ENCODE data around the gene RPL38.
"Not testable (repeated sequence)": the region's sequence is repeated elsewhere in the genome, so short reads cannot be mapped to it uniquely, and the experiment has no call there.

RPL38 gene

DNA sequence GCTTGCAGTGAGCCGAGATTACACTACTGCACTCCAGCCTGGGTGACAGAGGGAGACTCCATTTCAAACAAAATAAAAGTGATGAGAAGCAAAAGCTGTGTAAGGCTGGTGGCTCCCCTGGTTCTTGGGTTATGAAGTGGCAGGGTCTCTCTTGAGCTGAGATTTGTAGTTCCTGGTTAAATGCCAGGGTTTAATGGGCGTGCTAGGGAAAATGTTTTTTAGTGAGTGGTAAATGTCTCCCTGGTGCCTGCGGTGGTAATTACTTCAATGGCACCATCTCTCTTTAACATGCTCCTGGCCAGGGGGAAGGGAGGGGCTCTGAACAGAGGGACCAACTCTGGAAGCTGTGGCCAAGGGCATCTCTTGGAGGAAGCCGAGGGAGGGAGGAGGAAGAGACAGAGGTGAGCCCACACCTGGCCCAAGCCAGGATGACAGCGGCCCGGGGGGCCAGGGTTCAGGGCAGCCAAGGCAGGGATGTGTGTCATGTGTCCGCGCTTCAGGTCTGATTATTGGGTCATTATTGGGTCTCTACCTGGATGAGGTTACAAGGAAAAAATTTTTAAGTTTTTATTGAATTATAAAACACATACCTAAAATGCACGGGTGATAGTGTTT is 17.8 kb upstream of the RPL38 start:
- 89% methylated on average over 8 of the region's 9 CpGs for WGBS

GRCh38 chr17:74186498-74186897 is 17.0 kb upstream of the RPL38 start:
- WGBS, result 95% methylated on average over 20 of the region's 20 CpGs

More for the DNA sequence above, 17.8 kb upstream of the RPL38 start:
- H3K27ac ChIP-seq (ENCODE audit: low read depth, low read length), result no peak overlapping the region
- H3K9ac ChIP-seq (ENCODE audit: low read depth, low read length), result no peak overlapping the region
- no peaks in the 10 kb centered on the region for H3K27me3 ChIP-seq (ENCODE audit: insufficient read depth, low read length)
- no peak overlapping the region for H3K4me3 ChIP-seq (ENCODE audit: low read length)
- H3K9me3 ChIP-seq (ENCODE audit: insufficient read depth, low read depth, low read length), result no peaks in the 10 kb centered on the region
- H3K4me1 ChIP-seq (ENCODE audit: insufficient read depth, low read length), result no peaks in the 10 kb centered on the region
- H3K36me3 ChIP-seq (ENCODE audit: insufficient read depth, low read length), result no peaks in the 10 kb centered on the region

GRCh38 chr17:74187761-74188160 is 15.7 kb upstream of the RPL38 start:
- Histone ChIP-seq H3K36me3 (ENCODE audit: insufficient read depth, low read length) (no peaks in the 10 kb centered on the region), H3K9me3 (ENCODE audit: insufficient read depth, low read depth, low read length) (no peaks in the 10 kb centered on the region), H3K4me1 (ENCODE audit: insufficient read depth, low read length) (no peaks in the 10 kb centered on the region), H3K27ac (ENCODE audit: low read depth, low read length) (no peak overlapping the region), H3K4me3 (ENCODE audit: low read length) (no peak overlapping the region), H3K27me3 (ENCODE audit: insufficient read depth, low read length) (no peaks in the 10 kb centered on the region), H3K9ac (ENCODE audit: low read depth, low read length) (no peak overlapping the region)
- 89% methylated on average over 11 of the region's 11 CpGs for WGBS

More at GRCh38 chr17:74186498-74186897, 17.0 kb upstream of the RPL38 start:
- no peaks in the 10 kb centered on the region for H3K27me3 ChIP-seq (ENCODE audit: insufficient read depth, low read length)
- H3K9me3 ChIP-seq (ENCODE audit: insufficient read depth, low read depth, low read length), result no peaks in the 10 kb centered on the region
- H3K9ac ChIP-seq (ENCODE audit: low read depth, low read length), result no peak overlapping the region
- no peak overlapping the region for H3K4me3 ChIP-seq (ENCODE audit: low read length)
- H3K4me1 ChIP-seq (ENCODE audit: insufficient read depth, low read length), result no peaks in the 10 kb centered on the region
- H3K36me3 ChIP-seq (ENCODE audit: insufficient read depth, low read length), result no peaks in the 10 kb centered on the region
- no peak overlapping the region for H3K27ac ChIP-seq (ENCODE audit: low read depth, low read length)

- H3K36me3 ChIP-seq (ENCODE audit: insufficient read depth, low read length); H3K9me3 ChIP-seq (ENCODE audit: insufficient read depth, low read depth, low read length); H3K27me3 ChIP-seq (ENCODE audit: insufficient read depth, low read length); H3K9ac ChIP-seq (ENCODE audit: low read depth, low read length); H3K4me1 ChIP-seq (ENCODE audit: insufficient read depth, low read length); H3K27ac ChIP-seq (ENCODE audit: low read depth, low read length); H3K4me3 ChIP-seq (ENCODE audit: low read length): not testable (repeated sequence)
- 94% methylated on average over 3 of the region's 4 CpGs for WGBS
Measured at GRCh38 chr17:74188687-74189086, 14.8 kb upstream of the RPL38 start.

DNA sequence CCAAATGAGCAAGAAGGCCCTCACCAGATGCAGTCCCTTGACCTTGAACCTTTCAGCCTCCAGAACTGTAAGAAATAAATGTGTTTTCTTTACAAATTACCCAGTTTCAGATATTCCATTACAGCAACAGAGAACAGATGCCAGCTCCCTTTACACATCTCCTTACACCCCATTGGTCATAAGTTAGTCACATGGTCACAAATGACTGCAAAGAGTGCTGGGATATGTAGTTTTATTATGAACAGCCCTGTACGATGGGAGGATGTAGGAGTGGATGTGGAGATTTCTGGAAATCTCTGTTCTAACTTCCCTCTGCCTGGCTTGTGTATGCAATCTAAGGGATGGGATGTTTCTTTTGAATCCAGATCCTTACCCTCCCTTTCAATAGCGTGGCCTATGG is 13.3 kb upstream of the RPL38 start:
- H3K4me1 ChIP-seq (ENCODE audit: insufficient read depth, low read length), result no peaks in the 10 kb centered on the region
- H3K27me3 ChIP-seq (ENCODE audit: insufficient read depth, low read length), result no peaks in the 10 kb centered on the region
- H3K4me3 ChIP-seq (ENCODE audit: low read length), result no peak overlapping the region
- 67% methylated on average over 2 of the region's 2 CpGs for WGBS
- no peak overlapping the region for H3K27ac ChIP-seq (ENCODE audit: low read depth, low read length)
- H3K36me3 ChIP-seq (ENCODE audit: insufficient read depth, low read length), result no peaks in the 10 kb centered on the region
- H3K9ac ChIP-seq (ENCODE audit: low read depth, low read length), result no peak overlapping the region
- H3K9me3 ChIP-seq (ENCODE audit: insufficient read depth, low read depth, low read length), result no peaks in the 10 kb centered on the region

DNA sequence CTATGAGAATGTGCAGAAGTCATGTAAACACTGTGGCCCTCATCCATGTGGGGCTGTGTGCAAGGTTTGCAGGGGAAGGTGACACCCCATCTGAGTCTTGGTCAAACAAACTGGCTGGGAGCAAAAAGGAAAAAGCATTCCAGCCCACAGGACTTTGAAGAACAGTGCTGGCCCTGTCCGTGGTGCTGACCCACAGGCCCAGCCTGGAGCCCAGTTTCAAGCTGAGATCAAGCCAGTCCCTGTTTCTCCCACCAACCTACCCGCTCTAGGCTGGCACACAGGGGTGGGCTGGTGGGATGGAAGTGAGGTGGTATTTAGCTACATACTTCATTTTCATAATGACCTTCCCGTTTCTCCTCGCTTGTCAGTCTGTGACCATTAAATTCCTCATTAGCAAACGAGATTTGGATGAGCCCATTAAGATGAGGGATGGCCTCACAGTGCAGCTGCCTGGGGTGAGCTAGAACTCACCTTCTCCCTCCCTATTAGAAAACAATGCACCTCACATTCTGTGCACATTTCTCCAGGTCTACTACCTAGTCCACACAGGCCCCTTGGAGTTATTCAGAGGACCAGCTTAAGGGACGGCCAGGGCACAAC is 12.6 kb upstream of the RPL38 start:
- H3K4me1 ChIP-seq (ENCODE audit: insufficient read depth, low read length), result no peaks in the 10 kb centered on the region
- WGBS, result 63% methylated on average over 5 of the region's 6 CpGs
- no peaks in the 10 kb centered on the region for H3K36me3 ChIP-seq (ENCODE audit: insufficient read depth, low read length)
- no peak overlapping the region for H3K9ac ChIP-seq (ENCODE audit: low read depth, low read length)
- H3K27ac ChIP-seq (ENCODE audit: low read depth, low read length), result no peak overlapping the region
- no peaks in the 10 kb centered on the region for H3K27me3 ChIP-seq (ENCODE audit: insufficient read depth, low read length)
- H3K9me3 ChIP-seq (ENCODE audit: insufficient read depth, low read depth, low read length), result no peaks in the 10 kb centered on the region
- H3K4me3 ChIP-seq (ENCODE audit: low read length), result no peak overlapping the region

- no peaks in the 10 kb centered on the region for H3K36me3 ChIP-seq (ENCODE audit: insufficient read depth, low read length)
- no peak overlapping the region for H3K27ac ChIP-seq (ENCODE audit: low read depth, low read length)
- H3K4me3 ChIP-seq (ENCODE audit: low read length), result no peak overlapping the region
- no peaks in the 10 kb centered on the region for H3K27me3 ChIP-seq (ENCODE audit: insufficient read depth, low read length)
- no peaks in the 10 kb centered on the region for H3K9me3 ChIP-seq (ENCODE audit: insufficient read depth, low read depth, low read length)
- H3K4me1 ChIP-seq (ENCODE audit: insufficient read depth, low read length), result no peaks in the 10 kb centered on the region
- 79% methylated on average over 12 of the region's 12 CpGs for WGBS
- H3K9ac ChIP-seq (ENCODE audit: low read depth, low read length), result no peak overlapping the region
Measured at GRCh38 chr17:74192950-74193781, 10.3 kb upstream of the RPL38 start.

DNA sequence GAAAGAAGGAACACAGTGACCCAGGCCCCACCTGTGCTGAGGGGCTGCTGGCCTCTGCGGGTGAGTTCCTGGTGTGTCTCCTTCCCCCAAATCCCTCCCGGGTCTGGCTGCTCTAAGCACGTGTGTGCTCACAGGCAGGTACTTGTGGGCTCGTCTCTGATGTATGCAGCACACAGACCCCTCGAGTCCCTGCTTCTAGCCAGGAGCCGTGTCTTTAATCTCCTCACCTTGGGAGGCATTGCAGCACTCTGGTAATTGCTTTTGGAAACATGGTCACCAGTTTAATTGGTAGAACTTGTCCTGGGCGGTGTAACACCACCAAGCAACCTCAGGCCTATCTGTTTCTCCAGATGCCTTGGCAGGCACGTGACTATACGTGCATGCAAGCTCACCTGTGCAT is 8.8 kb upstream of the RPL38 start:
- 90% methylated on average over 9 of the region's 9 CpGs for WGBS
- Histone ChIP-seq H3K9ac (ENCODE audit: low read depth, low read length) (no peak overlapping the region), H3K4me3 (ENCODE audit: low read length) (no peak overlapping the region), H3K27me3 (ENCODE audit: insufficient read depth, low read length) (no peaks in the 10 kb centered on the region), H3K27ac (ENCODE audit: low read depth, low read length) (no peak overlapping the region), H3K4me1 (ENCODE audit: insufficient read depth, low read length) (no peaks in the 10 kb centered on the region), H3K9me3 (ENCODE audit: insufficient read depth, low read depth, low read length) (no peaks in the 10 kb centered on the region), H3K36me3 (ENCODE audit: insufficient read depth, low read length) (no peaks in the 10 kb centered on the region)

DNA sequence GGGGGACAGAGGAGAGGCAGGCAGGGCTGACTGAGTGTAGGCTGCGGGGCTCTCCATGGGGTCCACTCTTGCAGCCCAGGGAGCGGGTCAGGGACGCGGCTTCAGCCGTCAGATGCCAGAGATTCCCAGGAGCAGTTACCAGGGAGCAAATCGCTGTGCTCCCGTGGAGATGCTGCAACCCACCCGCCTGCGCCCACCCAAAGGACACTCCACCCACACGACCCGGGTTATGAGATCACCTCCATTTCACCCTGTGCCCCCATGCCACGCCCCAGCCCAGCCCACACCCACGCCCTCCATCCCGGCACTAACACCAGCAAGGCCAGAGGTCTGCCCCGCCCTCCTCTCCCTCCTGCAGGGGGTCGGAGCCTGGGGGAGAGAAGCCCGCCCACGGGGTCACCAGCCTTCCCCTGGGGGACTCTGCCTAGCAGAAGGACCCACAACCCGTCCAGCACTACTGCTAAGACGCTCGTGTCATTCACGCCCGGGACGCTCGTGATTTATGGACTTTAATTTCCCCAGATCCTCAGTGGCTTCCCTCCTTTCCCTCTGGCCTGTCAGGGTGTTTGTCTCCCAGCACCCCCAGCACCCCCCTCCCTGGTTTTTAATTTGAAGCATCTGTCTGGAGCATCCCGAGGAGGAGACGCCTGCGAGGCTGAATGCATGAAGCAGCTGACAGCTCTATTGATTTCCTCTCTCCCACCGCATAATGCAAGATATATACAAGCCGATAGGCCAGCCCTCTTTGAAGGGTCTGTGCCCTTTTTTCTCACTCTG is 6.7 kb upstream of the RPL38 start:
- WGBS, result 72% methylated on average over 30 of the region's 30 CpGs
- no peak overlapping the region for H3K27ac ChIP-seq (ENCODE audit: low read depth, low read length)
- H3K4me1 ChIP-seq (ENCODE audit: insufficient read depth, low read length), result no peaks in the 10 kb centered on the region
- peaks cover 16% of the 10 kb centered on the region for H3K27me3 ChIP-seq (ENCODE audit: insufficient read depth, low read length)
- no peak overlapping the region for H3K4me3 ChIP-seq (ENCODE audit: low read length)
- H3K9me3 ChIP-seq (ENCODE audit: insufficient read depth, low read depth, low read length), result no peaks in the 10 kb centered on the region
- H3K36me3 ChIP-seq (ENCODE audit: insufficient read depth, low read length), result no peaks in the 10 kb centered on the region
- no peak overlapping the region for H3K9ac ChIP-seq (ENCODE audit: low read depth, low read length)

DNA sequence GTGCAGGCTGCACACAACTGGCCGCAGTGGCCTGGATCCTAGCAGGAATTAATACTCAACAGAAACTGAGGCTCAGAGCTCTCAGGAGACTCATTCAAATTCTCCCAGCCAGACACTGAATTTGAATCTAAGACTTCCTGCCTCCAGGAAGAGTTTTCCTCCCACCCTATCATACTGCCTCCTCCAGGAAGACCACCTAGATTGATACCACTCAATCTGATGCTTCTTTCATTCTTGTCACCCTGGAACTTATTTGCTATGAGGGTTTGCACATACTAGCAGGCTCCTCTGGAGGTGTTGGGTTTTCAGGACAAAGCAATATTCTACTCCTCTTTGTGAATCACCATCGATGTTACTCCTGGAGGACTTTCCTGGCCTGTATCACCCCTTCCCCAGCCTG is 5.7 kb upstream of the RPL38 start:
- Histone ChIP-seq H3K4me3 (ENCODE audit: low read length) (no peak overlapping the region), H3K27me3 (ENCODE audit: insufficient read depth, low read length) (peaks cover 16% of the 10 kb centered on the region), H3K9me3 (ENCODE audit: insufficient read depth, low read depth, low read length) (no peaks in the 10 kb centered on the region), H3K27ac (ENCODE audit: low read depth, low read length) (no peak overlapping the region), H3K9ac (ENCODE audit: low read depth, low read length) (no peak overlapping the region), H3K36me3 (ENCODE audit: insufficient read depth, low read length) (no peaks in the 10 kb centered on the region), H3K4me1 (ENCODE audit: insufficient read depth, low read length) (no peaks in the 10 kb centered on the region)
- 90% methylated on average over 2 of the region's 2 CpGs for WGBS

DNA sequence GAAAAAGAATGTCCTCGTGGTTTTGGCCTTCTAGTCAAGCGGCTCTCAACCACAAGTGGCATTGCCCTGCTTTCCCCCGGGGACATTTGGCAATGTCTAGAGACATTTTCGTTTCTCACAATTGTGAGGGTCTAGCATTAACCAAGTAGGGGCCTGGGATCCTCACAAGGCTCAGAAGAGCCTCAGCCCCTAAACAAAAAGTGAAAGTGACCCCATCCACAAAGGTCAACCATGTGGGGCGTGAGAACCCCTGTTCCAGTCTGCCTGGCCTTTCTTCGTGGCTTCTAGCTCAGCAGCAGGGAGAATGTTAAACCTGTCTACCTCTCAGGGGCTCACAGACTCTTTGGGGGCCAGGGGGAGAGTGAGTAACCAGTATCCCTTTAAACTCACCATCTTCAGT is 4.8 kb upstream of the RPL38 start:
- no peaks in the 10 kb centered on the region for H3K4me1 ChIP-seq (ENCODE audit: insufficient read depth, low read length)
- H3K4me3 ChIP-seq (ENCODE audit: low read length), result no peak overlapping the region
- no peaks in the 10 kb centered on the region for H3K9me3 ChIP-seq (ENCODE audit: insufficient read depth, low read depth, low read length)
- 92% methylated on average over 6 of the region's 6 CpGs for WGBS
- H3K27me3 ChIP-seq (ENCODE audit: insufficient read depth, low read length), result peaks cover 16% of the 10 kb centered on the region
- no peaks in the 10 kb centered on the region for H3K36me3 ChIP-seq (ENCODE audit: insufficient read depth, low read length)
- H3K27ac ChIP-seq (ENCODE audit: low read depth, low read length), result no peak overlapping the region
- H3K9ac ChIP-seq (ENCODE audit: low read depth, low read length), result no peak overlapping the region

Measured in HUES64 (cell line).